Progenitor cell of endocrine pancreas (in vitro differentiated cells): Measurements from ENCODE around the gene KCNK16. TPM values are rescaled to one million over a fixed set of nuclear protein-coding genes. Genes with fewer than 3 reads are reported as not detected.

Source experiments
- DNase-seq: peaks from one replicate; pipeline ENCODE4 v3.0.0; 2021; ENCODE audit warnings: low spot score; ENCODE audit not compliant: unreplicated experiment
- H3K27ac Mint-ChIP-seq: 2 replicates; pipeline ENCODE4 v1.8.0; 2021; ENCODE audit warnings: mild to moderate bottlenecking, moderate library complexity, mixed read lengths
- H3K27me3 Mint-ChIP-seq: 2 replicates; pipeline ENCODE4 v1.8.0; 2021; ENCODE audit warnings: mixed read lengths
- H3K36me3 Mint-ChIP-seq: 2 replicates; pipeline ENCODE4 v1.8.0; 2022; ENCODE audit warnings: mixed read lengths; ENCODE audit not compliant: insufficient read depth
- H3K4me1 Mint-ChIP-seq: 2 replicates; pipeline ENCODE4 v1.8.0; 2021; ENCODE audit warnings: low read depth, mixed read lengths
- H3K4me3 Mint-ChIP-seq: 2 replicates; pipeline ENCODE4 v1.8.0; 2021; ENCODE audit warnings: low read depth, mild to moderate bottlenecking, moderate library complexity, mixed read lengths
- H3K9me3 Mint-ChIP-seq: 2 replicates; pipeline ENCODE4 v1.8.0; 2021; ENCODE audit warnings: low read depth, mixed read lengths
- total RNA-seq: library from RNA; stranded (reverse); gene quantifications from 2 replicates; pipeline ENCODE4 v1.2.1, GENCODE V29; 2021
- TF ChIP-seq, protein P1 (sequence below): fragments of 200-600 bp; sonication (generic); IDR thresholded peaks from one replicate; pipeline ENCODE4 v1.5.0; 2021; ENCODE audit warnings: antibody characterized with exemption, mild to moderate bottlenecking; ENCODE audit not compliant: unreplicated experiment

Gene KCNK16
- total RNA-seq, 1 donor from 2014 or later: 35.2 TPM

DNA sequence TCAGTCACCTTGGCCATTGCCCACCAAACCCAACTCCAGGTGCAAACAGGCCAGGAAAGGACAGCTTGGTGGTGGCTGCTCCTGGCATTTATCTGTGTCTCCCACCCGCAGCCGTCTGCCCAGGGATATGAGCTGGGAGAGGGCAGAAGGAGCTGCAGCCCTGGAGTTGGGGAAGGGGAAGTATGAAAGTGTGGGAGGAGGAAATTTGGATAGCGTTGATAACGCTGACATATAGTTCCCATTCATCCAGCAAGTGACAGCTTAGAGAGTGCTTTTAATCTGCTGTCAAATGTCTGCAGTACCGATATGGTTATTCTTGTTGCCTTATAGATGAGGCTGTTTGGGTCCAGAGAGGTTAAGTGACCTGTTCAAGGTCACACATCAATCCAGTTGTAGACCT, 741 bp downstream of the KCNK16 start:
- Mint-ChIP-seq H3K4me1 (peaks cover 18% of the 10 kb centered on the region), H3K27me3 (peaks cover 65% of the 10 kb centered on the region)

DNA sequence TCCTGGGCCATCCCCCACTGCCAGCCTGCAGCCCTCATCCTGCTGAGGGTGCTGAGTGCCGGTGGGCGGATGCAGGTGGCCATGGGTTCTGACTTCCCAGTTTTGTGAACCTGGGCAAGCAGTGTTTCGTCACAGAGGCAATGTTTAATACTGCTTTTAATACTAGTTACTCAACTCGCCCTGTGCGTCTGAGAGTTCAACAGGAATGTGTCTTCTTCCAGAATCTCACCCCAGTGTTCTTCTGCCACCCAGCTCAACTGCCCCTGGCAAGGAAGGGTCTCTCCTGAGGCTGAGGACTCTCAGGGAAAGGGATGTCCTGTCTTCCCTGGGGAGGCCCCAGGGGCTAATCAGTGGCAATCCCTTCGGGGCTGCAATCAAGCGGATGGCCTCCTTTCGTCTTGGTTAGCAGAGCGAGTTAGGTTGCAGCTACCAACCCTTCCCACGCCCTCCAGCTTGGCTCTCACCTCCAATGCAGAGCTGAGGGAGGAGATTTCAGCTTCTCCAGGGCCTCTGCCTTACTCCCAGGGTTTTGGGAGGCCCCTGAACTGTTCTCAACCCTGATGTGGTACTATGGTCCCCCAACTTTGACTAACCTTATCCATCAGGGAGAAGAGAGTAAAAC, 2.0 kb downstream of the KCNK16 start:
- Mint-ChIP-seq H3K4me1 (peaks cover 14% of the 10 kb centered on the region), H3K4me3 (peak overlapping the region; percentile 26), H3K27me3 (peaks cover 63% of the 10 kb centered on the region), H3K36me3 (no peaks in the 10 kb centered on the region), H3K9me3 (no peaks in the 10 kb centered on the region), H3K27ac (no peak overlapping the region)
- DNase-seq: no peak
- TF ChIP-seq, protein P1, sequence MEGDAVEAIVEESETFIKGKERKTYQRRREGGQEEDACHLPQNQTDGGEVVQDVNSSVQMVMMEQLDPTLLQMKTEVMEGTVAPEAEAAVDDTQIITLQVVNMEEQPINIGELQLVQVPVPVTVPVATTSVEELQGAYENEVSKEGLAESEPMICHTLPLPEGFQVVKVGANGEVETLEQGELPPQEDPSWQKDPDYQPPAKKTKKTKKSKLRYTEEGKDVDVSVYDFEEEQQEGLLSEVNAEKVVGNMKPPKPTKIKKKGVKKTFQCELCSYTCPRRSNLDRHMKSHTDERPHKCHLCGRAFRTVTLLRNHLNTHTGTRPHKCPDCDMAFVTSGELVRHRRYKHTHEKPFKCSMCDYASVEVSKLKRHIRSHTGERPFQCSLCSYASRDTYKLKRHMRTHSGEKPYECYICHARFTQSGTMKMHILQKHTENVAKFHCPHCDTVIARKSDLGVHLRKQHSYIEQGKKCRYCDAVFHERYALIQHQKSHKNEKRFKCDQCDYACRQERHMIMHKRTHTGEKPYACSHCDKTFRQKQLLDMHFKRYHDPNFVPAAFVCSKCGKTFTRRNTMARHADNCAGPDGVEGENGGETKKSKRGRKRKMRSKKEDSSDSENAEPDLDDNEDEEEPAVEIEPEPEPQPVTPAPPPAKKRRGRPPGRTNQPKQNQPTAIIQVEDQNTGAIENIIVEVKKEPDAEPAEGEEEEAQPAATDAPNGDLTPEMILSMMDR: no peak

More for the DNA sequence above, 741 bp downstream of the KCNK16 start:
- Mint-ChIP-seq H3K36me3 (no peaks in the 10 kb centered on the region), H3K9me3 (no peaks in the 10 kb centered on the region), H3K27ac (no peak overlapping the region), H3K4me3 (peak overlapping the region; percentile 66)
- no peak for DNase-seq
- TF ChIP-seq, protein P1: no peak

DNA sequence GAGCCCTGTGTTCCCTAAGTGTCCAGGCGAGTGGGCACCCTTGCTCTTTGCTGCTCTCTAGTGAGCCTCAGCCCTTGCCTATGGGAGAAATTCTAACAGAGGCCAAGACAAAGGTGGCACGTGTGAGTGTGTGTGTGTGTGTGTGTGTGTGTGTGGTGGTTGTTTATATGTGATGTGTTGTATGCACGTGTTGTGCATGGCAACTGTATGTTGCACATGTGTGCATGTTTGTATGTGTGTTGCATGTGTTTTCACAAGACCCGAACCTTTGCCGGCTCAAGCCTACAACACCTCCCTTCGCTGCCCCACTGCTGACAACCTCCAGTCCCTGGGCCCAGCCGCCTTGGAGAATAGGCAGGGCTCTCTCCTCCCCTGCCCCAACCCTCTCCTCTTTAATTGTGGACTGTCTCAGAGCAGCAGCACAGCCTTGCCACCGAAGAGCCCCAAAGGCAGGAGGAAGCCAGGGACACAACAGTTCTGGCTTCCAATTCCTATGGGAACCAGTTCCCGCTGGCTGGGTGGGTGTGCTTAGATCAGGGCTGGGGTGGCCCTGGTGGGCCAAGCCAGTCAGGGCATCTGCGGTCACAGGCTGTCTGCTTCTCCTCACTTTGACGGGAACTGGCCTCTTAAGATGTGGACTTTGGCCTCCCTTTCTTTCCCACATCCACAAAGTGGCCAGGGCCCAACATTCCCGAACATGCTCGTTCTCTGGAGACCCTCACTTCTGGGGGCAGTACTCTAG, 2.7 kb downstream of the KCNK16 start:
- Mint-ChIP-seq H3K4me3 (peak overlapping the region; percentile 16), H3K27ac (no peak overlapping the region), H3K9me3 (no peaks in the 10 kb centered on the region), H3K36me3 (no peaks in the 10 kb centered on the region), H3K27me3 (peaks cover 65% of the 10 kb centered on the region), H3K4me1 (peaks cover 12% of the 10 kb centered on the region)
- no peak for DNase-seq
- TF ChIP-seq, protein P1: no peak

DNA sequence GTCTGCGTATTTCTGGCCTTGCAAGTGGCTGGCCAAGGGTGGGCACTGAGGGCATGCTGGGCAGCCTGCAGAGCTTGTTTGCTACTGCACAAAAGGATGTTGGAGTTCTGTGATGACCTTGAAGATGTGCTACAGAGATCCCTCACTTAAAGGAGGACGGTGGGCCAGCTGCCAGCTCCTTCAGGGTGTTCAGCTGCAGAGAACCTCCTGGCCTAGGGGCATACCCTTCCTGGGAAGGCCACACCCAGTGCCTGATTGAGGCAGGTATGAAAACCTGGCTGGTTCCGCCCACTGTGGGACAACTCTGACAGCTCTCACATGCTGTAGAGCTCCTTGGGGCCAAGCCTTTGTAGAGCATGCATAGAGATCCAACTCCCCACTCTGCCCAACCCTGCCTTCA, 5.2 kb downstream of the KCNK16 start:
- peaks cover 8% of the 10 kb centered on the region for H3K4me1 Mint-ChIP-seq
- H3K36me3 Mint-ChIP-seq: no peaks in the 10 kb centered on the region
- peaks cover 76% of the 10 kb centered on the region for H3K27me3 Mint-ChIP-seq
- H3K9me3 Mint-ChIP-seq: no peaks in the 10 kb centered on the region
- DNase-seq: no peak
- TF ChIP-seq, protein P1: no peak
- H3K27ac Mint-ChIP-seq: no peak overlapping the region
- no peak overlapping the region for H3K4me3 Mint-ChIP-seq

DNA sequence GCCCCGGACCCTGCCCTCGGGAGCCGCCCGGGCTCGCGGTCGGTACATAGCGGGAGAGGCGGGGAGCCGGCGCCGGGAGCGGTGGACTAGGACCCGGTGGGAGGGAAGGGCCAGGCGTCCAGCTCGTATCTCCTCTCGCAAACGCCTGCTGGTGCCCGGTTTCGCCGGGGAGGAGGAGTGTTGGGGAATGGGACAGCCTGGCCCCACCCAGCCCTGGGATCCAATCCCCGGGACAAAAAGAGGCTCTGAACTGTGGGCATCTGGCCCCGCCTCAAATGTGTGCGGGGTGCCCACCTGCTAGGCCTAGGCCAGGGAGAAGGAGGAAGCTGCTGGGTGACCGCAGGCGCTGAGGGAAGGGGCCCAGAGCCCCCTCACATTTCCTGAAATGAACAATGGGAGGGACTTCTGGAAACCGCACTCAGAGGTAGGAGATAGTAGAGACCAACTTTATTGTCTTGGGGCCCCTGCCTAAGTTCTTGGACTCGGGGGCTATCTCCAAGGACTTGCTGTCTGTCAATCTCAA, 8.2 kb downstream of the KCNK16 start, which contains the start of gene KCNK17:
Gene KCNK17 (minus strand): TSS at position 147 of the 523 bp plus-strand sequence. CDS start 99 bp downstream, at position 48.
- Mint-ChIP-seq H3K9me3 (no peaks in the 10 kb centered on the region), H3K27me3 (peaks cover 81% of the 10 kb centered on the region), H3K36me3 (no peaks in the 10 kb centered on the region), H3K4me3 (peak within 1 kb of the TSS; percentile 69), H3K27ac (no peak within 1 kb of the TSS), H3K4me1 (no peaks in the 10 kb centered on the region)
- DNase-seq: no peak
- TF ChIP-seq, protein P1: no peak
